ENCODE data around the gene TPPP.
"Not testable (repeated sequence)": the region's sequence is repeated elsewhere in the genome, so short reads cannot be mapped to it uniquely, and the experiment has no call there.

TPPP gene

DNA sequence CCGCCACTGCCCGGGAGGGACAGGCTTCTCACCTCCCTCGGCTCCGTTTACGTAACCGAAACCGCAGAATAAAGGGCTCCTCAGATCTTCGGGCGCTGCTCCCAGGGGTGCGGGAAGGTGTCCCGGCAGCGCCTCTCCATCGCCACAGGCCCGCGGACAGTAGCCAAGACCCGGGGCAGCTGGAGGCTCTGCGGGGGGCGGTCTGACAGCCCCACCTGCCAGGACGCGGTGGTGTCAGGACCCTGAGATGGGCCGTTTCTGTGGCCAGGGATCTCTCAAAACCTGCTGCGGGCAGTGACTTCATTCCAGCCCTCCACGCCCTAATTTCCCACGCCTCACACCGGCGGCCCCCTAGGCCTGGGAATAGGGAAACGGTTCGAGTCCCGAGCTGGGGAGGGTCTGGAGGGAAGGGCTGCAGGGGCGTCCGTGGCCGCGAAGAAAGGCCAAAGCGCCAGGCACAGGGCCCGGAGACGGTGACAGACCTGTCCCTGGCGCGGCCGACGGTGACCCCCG is 567 bp downstream of the TPPP start:
- DNase-seq, result peak; percentile 76

DNA sequence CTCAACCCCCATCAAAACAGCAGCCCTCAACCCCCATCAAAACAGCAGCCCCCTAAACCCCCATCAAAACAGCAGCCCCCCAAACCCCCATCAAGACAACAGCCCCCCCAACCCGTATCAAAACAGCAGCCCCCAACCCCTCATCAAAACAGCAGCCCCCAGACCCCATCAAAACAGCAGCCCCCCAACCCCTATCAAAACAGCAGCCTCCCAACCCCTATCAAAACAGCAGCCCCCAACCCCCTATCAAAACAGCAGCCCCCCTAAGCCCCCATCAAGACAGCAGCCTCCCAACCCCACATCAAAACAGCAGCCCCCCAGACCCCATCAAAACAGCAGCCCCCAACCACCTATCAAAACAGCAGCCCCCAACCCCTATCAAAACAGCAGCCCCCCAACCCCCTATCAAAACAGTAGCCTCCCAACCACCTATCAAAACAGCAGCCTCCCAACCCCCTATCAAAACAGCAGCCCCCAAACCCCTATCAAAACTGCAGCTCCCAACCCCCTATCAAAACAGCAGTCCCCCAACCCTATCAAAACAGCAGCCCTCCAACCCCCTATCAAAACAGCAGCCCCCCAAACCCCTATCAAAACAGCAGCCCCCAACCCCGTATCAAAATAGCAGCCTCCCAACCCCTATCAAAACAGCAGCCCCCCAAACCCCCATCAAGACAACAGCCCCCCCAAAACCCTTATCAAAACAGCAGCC is 1.2 kb downstream of the TPPP start:
- DNase-seq, result peak; percentile 30

DNA sequence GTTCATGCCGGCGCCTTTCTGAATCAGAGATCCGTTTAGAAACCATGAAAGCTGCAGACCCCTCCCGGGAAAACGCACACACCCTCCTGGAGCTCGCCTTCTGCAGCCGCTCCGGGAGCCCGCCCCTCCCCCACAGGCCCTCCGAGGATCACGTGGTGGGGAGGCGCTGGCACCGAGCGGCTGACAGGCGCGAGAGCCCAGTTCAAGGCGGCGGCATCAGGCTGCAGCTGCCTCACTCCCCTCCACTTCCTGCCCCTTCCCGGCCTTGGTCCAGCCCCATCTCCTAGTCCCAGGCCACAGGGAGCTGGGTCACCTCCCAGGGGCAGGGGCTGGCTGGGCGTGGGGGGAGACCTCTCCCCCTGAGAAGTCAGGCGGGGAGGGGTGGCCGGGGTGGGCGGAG is 2.1 kb downstream of the TPPP start:
- peak; percentile 69 for DNase-seq

DNA sequence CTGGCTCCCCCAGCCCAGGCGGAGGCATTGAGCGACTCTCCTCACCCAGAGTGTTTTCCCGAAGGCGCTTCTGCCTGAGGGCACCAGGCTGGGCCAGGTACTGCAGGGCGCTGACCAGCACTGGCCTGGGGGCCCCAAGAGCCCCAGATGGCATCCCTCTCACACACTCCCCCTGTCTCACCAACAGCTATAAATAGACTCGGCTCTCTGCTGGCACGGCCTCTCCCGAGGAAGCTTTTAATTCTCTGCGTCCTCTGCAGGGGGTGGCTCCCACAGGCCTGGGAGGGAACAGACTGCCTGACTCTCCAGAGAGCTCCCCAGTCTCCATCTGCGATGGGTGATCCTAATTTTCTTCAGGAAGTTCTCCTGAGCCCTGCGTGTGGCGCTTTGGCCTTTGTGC is 2.9 kb downstream of the TPPP start:
- DNase-seq, result not testable (repeated sequence)

DNA sequence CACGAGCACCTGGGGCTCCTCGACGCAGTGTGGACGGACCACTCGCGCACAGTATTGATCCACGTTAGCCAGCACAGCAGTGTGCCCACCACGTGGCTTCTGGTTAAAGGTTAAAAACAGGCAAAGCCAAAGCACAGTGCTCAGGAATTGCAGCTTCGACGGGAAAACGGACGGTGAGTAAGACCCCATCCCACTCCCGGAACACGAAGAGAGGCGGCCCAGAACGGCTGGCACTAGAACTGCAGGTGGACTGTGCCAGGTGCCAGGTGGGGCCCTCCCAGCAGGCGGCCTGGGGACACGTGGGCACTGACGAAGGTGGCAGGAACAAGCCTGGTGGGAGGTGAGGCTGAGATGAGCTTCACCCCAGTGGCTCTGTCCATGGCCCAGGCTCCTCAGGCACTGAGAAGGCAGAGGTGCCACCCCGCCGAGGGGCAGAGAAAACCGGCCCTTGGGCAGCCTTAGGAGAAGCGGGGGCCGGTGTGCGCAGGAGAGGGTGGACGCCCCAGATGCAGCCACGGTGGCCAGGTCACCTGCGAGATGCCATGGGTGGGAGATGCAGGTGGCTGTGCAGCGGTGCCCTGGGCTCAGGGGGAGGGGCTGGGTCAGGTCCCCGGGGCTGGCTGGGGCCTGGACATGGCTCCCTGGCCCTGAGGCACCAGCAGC is 4.7 kb downstream of the TPPP start:
- peak; percentile 60 for DNase-seq

DNA sequence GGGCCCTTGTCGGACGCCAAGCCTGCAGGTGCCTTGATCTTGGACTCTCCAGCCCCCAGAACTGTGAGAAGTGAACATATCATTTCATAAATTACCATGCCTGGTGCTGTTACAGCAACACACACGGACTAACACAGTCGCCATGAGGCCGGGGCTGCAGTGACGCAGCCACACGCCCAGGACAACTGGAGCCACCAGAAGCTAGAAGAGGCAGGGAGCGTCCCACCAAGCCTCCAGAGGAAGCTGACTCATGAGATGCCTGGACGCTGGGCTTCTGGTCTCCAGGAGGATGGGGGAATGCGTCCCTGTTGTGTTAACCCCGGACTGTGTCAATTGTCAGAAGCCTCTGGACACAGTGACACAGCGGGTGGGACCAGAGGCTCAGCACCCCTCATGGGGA is 6.2 kb downstream of the TPPP start:
- DNase-seq, result not testable (repeated sequence)

DNA sequence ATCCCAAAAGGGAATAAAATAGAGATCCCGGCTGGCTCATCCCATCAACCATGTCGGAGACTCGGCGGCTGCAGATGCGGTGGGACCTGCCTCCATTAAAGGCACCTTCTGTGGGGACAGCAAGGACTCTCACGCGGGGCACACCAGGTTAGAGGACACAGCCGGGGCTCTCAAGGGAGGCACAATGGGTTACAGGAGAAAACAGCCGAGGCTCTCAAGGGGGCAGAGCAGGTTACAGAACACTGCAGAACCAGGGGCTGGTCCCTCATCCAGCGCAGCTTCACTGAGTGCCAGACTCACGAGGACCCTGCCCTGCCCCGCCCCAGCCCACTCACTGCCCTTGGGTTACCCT is 7.0 kb downstream of the TPPP start:
- DNase-seq, result peak; percentile 63

DNA sequence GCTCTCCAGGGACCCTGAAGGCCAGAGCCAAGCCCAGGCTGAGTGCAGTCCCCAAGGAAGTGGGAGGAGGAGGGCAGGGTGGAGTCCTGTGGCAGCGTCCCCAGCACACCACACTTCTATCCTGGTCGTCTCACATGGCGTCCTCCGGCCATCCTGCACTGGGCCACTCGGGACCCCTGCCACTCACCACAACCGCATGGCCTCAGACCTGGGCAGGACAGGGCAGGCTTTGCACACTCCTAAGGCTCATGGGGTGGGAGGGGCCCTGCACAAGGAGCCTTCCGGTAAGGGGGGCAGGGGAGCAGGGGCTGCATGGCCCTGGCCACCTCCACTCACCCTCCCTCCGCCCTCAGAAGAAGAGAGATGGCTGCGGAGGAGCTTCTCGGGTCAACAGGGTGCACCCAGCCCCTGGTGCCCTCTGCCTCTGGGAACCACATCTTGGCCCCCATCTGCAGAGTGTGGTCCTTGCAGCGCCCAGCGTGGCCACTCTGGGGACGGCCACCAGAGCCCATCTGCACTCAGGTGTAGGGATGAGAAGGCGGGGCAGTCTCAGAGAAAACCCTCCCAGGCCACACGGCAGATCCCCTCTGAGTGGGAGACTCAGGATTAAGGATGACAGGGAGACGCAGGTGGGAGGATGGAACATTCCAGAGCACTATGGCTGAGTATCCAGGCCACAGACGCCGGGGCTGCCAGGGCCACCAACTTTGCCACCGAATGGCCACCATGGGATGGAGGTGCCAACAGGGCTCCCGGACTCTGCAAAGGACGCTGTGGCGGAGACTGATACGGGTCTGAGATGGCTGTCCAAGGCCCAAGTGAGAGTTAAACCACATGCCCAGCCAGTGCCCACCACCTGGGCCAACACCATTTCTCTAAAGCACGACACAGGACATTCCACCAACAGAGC is 7.6 kb downstream of the TPPP start:
- peak; percentile 54 for DNase-seq

DNA sequence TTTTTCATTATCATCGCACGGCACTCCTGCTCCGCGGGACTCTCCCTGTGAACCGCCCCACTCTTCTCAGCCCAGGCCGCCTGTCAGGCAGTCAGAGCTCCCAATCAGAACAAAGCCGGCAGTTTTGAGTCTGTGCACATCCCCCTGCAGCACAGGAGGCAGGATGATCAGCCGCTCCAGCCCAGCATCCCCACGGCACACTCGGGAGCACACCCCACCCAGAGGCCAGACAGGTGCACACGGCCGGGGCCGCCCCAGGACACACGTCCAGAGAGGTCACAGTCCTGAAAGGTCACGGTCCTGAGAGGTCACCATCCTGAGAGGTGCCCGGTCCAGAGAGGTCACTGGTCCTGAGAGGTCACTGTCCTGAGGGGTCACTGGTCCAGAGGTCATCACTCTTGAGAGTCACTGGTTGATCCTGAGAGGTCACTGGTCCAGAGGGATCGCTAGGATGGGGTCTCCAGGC is 8.4 kb downstream of the TPPP start:
- DNase-seq, result peak; percentile 59

DNA sequence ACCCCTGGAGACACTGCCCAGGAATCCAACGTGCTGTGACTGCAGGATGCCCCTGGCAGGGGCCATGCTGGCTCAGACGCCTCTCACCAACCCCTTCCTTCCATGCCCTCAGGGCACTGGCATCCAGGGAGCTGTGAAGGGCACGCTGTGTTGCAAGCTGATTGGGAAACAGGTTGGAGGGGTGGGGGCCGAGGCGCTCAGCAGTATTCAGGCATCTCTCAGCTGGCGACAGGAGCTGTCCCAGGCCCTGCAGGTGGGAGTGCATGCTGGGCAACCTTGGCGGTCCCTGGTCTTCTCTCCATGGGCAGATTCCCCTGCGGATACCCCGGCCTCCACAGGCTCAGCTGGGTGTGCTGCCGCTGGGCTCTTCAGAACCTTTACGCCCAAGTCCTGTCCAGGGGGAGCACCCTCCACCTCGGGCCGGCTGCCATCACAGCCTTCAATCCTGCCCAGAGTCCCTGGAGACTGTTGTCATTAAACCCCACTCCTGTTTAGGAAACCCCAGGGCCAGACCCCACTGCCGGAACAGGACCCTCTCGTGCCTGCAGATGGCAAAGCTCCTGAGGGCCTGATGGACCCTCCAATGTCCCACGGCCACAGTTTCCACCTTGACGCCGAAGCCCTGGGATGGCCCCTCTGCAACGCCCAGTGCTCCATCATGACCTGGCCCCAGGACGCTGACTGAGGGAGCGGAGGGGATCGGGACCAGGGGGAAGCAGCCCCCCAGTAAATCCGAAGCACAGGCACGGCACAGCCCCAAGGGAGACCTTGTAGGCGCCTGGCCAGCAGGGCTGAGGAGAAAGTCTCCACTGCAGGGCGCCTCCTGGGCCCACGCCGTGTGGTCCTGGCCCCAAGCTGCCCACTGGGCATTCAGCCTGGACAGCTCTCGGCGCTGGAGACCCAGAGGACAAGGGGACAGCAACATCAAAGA is 9.3 kb downstream of the TPPP start:
- peak; percentile 60 for DNase-seq

DNA sequence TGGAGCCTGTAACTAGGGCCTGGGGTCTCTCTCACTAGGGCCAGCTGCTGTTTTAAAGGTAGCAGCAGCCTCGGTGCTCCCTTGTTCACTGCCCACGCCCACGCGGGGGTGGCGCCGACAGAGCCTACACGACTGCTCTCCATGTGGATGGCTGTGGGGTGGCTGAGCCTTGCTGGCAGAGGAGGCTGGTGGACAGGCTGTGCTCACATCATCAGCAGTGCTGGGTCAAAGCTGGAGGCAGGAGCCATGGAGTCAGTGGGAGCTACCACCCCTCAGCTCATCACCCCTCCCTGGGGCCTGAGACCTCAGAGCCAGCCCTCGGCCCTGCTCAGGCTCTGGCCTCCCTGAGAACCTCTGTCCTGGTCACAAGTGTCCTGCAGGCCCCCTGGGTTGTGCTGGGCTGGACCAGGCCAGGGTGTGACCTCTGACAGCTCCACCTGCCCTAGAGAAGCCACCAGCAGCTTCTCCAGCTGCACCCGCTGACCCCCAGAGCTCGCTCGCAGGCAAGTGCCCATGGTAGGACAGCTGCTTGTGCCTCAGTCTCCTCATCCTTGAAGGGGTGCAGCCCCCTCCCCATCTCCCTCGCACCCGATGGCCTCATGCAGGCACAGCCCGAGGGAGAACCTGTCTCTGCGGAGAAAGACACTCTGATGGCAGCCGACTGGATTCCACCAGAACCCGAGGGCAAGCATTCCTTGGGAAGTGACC is 10.3 kb downstream of the TPPP start:
- peak; percentile 56 for DNase-seq

DNA sequence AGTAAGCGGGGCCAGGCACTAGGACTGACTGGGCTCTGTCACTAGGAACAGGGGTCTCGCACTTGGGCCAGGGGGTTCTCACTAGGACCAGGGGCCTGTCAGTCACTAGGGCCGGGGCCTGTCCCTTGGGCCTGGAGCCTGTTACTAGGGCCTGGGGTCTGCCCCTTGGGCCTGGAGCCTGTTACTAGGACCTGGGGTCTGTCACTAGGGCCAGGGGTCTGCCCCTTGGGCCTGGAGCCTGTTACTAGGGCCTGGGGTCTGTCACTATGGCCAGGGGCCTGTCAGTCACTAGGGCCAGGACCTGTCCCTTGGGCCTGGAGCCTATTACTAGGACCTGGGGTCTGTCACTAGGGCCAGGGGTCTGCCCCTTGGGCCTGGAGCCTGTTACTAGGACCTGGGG is 10.9 kb downstream of the TPPP start:
- peak; percentile 28 for DNase-seq

DNA sequence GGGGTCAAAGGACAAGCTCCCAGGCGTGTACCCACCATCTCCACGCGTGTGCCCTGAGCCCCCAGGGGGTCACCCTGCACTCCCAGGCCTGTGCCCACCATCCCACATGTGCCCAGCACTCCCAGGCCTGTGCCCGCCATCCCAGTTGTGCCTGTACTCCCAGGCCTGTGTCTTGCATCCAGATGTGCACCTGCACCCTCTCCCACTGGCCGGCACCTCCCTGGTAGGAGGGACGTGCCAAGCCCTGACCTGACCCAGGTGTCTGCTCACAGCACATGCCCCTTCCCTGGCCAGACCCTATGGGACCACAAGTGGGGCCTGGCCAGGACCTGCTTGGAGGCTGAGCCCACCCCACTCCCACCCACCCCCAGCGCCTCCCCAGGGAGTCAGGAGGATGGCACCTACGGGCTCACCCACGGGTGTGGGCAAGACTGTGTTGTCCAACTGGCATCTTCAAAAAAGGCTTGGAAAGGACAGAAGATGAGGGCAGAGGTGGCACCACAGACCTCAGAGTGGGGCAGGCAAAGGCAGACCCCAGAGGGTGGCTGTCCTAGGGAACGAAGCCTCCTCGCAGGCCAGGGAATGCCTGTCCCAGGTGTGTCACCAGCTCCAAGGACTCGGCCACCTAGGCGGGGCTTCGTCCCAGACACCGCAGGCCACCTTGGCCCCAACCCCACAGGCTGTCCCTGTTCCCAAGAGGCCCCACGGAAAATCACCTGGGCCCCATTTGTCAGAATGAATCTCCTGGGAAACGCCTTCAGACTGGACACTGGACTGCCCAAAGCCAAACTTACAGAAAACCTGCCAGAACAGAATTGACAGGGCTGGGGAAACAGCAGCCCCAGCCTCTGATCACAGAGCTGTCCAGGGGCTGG is 11.6 kb downstream of the TPPP start:
- DNase-seq, result peak; percentile 61

DNA sequence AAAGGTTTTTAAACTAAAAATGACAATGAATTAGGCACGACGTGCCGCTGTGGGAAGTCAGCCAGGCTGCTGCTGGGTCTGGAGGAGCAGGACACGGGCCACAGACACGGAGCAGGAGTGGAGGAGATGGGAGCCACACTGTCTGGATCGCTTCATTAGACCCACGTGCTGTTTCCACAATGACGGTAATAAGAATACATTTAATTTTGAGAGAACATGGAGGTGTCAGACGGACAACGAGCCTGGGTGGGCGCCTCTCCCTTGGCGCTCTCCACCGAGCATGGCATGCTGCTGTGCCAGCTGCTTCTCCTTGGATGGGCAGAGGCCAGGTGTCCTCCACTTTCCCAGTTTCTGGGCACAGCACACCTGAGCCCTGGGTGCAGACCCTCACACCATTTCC is 12.3 kb downstream of the TPPP start:
- peak; percentile 38 for DNase-seq

DNA sequence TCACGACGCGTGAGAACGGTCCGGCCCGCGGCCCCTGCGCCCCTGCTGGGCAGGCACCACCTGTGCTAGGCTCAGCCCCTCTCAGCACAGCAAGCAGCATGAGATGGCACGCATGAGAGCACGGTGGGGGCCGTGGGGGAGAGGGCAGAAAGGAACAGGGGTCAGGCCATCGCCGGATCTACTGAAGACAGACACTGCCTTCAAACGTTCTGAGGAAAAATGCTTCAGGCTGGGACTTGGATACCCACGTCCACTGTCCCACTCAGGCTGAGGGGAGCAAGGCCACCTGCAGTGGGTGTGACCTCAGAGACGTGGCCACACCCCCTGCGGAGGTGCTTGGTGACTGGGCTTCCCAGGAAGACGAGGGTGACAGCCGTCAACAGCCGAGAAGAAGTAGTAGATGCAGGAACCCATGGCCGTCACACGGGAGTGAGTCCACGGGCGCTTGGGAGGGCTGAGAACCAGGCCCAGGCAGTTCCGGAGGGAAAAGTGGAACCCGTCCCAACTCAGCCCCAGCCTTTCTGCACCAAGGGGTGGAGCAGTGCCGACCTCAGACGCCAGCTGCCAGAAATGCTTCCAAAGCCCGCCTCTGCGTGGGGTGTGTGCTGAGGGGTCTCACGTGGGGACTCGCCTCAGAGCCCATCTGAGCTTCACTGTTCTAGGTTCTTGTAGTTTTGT is 12.9 kb downstream of the TPPP start:
- peak; percentile 22 for DNase-seq

DNA sequence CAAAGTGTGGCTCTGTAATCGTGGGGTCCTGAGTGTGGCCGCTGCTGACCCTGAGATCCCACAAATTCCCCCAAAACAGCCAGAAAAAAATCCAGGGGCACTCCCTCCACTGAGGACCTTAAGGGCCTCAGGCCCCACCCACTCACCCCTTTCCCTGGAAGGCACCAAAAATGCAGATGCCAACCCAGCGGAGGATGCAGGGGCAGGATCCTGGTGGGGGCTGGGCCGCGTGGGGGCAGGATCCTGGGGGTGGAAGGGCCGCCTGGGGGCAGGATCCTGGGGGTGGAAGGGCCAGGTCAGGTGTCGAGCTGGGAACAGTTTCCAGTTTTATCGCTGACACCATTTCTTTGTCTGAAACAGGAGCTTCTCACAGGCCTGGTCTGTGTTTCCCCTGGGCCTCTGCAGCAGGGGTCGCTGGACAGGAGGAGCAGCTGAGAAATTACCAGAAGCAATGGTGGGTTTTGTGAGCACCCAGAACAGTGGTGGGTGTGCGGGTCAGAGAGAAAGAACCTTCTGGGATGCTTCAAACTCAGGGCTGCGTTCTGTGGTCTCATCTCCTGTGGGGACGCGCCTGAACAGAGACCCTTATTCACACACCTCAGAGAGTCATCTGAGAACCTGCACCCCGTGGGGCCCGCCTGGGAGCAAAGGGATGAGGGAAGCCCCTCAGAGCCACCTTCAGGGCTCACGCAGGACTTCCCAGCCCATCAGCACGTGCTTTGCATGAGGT is 13.8 kb downstream of the TPPP start:
- DNase-seq, result peak; percentile 43

DNA sequence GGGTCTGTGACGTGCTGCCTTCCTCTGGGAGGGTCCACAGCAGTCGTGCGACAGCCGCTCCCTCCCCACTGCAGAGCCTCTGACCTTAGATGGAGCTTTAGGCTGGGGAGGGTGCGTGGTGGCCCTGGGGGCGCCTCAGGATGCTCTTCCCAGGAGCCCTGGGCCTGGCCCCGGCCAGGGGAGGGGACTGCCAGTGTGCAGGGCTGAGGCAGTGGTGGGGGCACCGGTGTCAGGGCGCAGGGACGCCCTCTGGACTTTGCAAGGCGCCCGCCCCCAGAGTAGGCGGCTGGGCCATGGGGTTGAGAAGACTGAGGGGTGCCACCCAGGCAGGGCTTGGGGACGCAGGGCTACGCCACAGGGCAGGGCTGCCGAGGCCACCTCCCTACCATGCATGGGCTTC is 14.6 kb downstream of the TPPP start:
- DNase-seq, result peak; percentile 61

DNA sequence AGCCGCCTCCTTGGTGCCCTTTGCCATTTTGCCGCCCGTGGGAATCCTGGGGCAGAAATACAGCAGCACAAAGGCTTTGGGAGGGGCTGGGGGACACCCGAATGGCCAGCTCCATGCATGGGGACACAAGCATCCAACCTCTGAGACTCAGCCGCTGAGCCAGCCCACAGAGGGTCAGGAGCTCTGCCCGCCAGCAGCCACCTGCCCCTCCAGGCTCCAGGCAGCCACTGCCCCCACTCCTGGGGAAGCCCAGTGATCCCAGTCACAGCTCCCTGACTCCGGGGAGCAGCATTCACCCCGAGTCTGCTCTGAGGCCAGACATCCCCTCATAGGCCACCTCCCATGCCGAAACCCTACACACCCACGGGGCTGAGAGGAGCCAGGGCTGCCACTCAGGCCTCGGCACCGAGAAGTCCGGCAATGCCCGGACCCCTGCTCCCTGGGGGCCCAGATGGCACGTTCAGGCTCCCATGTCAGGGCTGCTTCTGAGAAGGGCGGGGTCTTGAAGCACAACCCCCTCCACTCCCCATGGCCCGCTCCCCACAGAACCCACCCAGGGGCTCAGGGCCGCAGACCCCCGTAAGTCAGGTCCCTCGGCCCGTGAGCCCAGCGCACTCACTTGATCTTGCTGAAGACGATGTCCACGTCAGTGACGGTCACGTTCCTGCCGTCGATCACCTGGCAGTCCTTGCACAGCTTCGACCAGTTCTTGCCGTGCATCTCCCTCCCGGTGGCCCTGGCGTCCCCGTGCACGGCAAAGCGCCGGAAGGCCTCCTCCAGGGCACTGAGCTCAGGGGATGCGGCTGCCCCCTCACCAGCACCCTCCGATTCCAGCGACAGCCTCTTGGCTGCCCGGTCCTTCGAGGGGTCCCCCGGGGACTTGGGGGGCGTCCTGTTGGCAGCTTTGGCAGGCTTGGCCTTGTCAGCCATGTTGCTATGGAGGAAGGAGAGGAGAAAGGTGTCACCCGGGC is 15.7 kb downstream of the TPPP start:
- peak; percentile 60 for DNase-seq

Data from activated effector memory CD4-positive, alpha-beta T cell treated with anti-CD3 and anti-CD28 coated beads, Interleukin-2, amount 50 U/mL, for 16 hours (primary cell).